SU-DHL-6 (cell line): Measurements from ENCODE around the gene PDCD7.
"Not testable (repeated sequence)": the region's sequence is repeated elsewhere in the genome, so short reads cannot be mapped to it uniquely, and the experiment has no call there.

Source experiments
- EZH2phosphoT487 ChIP-seq: fragments of 200-600 bp; sonication (generic), shearing (Covaris generic); conservative IDR thresholded peaks from 2 replicates; pipeline ENCODE4 v1.6.1; 2018; ENCODE audit warnings: mild to moderate bottlenecking, antibody characterized with exemption, low read length, moderate library complexity, mixed read lengths
- TF ChIP-seq, protein P1 (sequence below): fragments of 200-600 bp; sonication (generic); IDR thresholded peaks from one replicate; pipeline ENCODE4 v1.5.1; 2017; ENCODE audit warnings: antibody characterized with exemption, mild to moderate bottlenecking, low read length, moderate library complexity; ENCODE audit not compliant: insufficient read depth, poor library complexity, severe bottlenecking

DNA sequence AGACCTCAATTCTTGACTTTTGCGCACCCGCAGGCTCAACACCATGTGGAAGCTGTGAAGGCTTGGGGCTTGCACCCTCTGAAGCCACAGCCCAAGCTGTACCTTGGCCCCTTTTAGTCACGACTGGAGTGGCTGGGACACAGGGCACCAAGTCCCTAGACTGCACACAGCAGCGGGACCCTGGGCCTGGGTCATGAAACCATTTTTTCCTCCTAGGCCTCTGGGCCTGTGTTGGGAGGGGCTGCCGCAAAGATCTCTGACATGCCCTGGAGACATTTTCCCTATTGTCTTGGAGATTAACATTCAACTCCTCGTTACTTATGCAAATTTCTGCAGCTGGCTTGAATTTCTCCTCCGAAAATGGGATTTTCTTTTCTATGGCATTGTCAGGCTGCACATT is 3.5 kb upstream of the PDCD7 start:
- TF ChIP-seq EZH2phosphoT487 = not testable (repeated sequence)
- TF ChIP-seq, protein P1, sequence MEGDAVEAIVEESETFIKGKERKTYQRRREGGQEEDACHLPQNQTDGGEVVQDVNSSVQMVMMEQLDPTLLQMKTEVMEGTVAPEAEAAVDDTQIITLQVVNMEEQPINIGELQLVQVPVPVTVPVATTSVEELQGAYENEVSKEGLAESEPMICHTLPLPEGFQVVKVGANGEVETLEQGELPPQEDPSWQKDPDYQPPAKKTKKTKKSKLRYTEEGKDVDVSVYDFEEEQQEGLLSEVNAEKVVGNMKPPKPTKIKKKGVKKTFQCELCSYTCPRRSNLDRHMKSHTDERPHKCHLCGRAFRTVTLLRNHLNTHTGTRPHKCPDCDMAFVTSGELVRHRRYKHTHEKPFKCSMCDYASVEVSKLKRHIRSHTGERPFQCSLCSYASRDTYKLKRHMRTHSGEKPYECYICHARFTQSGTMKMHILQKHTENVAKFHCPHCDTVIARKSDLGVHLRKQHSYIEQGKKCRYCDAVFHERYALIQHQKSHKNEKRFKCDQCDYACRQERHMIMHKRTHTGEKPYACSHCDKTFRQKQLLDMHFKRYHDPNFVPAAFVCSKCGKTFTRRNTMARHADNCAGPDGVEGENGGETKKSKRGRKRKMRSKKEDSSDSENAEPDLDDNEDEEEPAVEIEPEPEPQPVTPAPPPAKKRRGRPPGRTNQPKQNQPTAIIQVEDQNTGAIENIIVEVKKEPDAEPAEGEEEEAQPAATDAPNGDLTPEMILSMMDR = not testable (repeated sequence)
